ENCODE results near the gene SIPA1L3.
A peak's percentile ranks its signal among the peaks of the same experiment; 100 is the strongest.

Gene SIPA1L3

GRCh38 chr19:38072776-38073750 lies 166.1 kb downstream of the SIPA1L3 start:
- H3K9me3 ChIP-seq (ENCODE audit: control insufficient read depth, low read length), result no peaks in the 10 kb centered on the region
- no peaks in the 10 kb centered on the region for H3K36me3 ChIP-seq (ENCODE audit: control insufficient read depth, insufficient read depth, low read length)
- H3K27ac ChIP-seq (ENCODE audit: low read depth, low read length, severe bottlenecking), result no peak overlapping the region
- H3K4me3 ChIP-seq (ENCODE audit: extremely low read depth, insufficient read depth, low read length, poor library complexity, severe bottlenecking), result no peak overlapping the region
- peaks cover 3% of the 10 kb centered on the region for H3K4me1 ChIP-seq (ENCODE audit: control insufficient read depth, insufficient read depth, low read length, poor library complexity, severe bottlenecking)
- 92 to 95% methylated on average over 12 to 16 of the region's 18 CpGs for WGBS, 2 experiments (ENCODE audit: insufficient coverage in 2 of 2)

- 78 to 81% methylated on average over 11 to 12 of the region's 16 CpGs for WGBS, 2 experiments (ENCODE audit: insufficient coverage in 2 of 2)
- Histone ChIP-seq H3K36me3 (ENCODE audit: control insufficient read depth, insufficient read depth, low read length) (no peaks in the 10 kb centered on the region), H3K4me3 (ENCODE audit: extremely low read depth, insufficient read depth, low read length, poor library complexity, severe bottlenecking) (no peak overlapping the region), H3K4me1 (ENCODE audit: control insufficient read depth, insufficient read depth, low read length, poor library complexity, severe bottlenecking) (peaks cover 3% of the 10 kb centered on the region), H3K27ac (ENCODE audit: low read depth, low read length, severe bottlenecking) (peak overlapping the region; percentile 49), H3K9me3 (ENCODE audit: control insufficient read depth, low read length) (no peaks in the 10 kb centered on the region)
These were observed 167.1 kb downstream of the SIPA1L3 start for GRCh38 chr19:38073841-38074685.

- Histone ChIP-seq H3K4me3 (ENCODE audit: extremely low read depth, insufficient read depth, low read length, poor library complexity, severe bottlenecking) (no peak overlapping the region), H3K9me3 (ENCODE audit: control insufficient read depth, low read length) (no peaks in the 10 kb centered on the region), H3K27ac (ENCODE audit: low read depth, low read length, severe bottlenecking) (no peak overlapping the region), H3K4me1 (ENCODE audit: control insufficient read depth, insufficient read depth, low read length, poor library complexity, severe bottlenecking) (peaks cover 7% of the 10 kb centered on the region), H3K36me3 (ENCODE audit: control insufficient read depth, insufficient read depth, low read length) (no peaks in the 10 kb centered on the region)
- WGBS, 2 experiments (ENCODE audit: insufficient coverage in 2 of 2), result 91 to 95% methylated on average over 9 to 10 of the region's 10 CpGs
These were observed 169.3 kb downstream of the SIPA1L3 start for GRCh38 chr19:38076337-38076736.

- H3K4me3 ChIP-seq (ENCODE audit: extremely low read depth, insufficient read depth, low read length, poor library complexity, severe bottlenecking), result no peak overlapping the region
- H3K4me1 ChIP-seq (ENCODE audit: control insufficient read depth, insufficient read depth, low read length, poor library complexity, severe bottlenecking), result peaks cover 7% of the 10 kb centered on the region
- WGBS, 2 experiments (ENCODE audit: insufficient coverage in 2 of 2), result 96% methylated on average over 8 to 11 of the region's 15 CpGs
- H3K36me3 ChIP-seq (ENCODE audit: control insufficient read depth, insufficient read depth, low read length), result peaks cover 17% of the 10 kb centered on the region
- H3K27ac ChIP-seq (ENCODE audit: low read depth, low read length, severe bottlenecking), result no peak overlapping the region
- no peaks in the 10 kb centered on the region for H3K9me3 ChIP-seq (ENCODE audit: control insufficient read depth, low read length)
These were observed 171.4 kb downstream of the SIPA1L3 start for GRCh38 chr19:38078302-38078930.

GRCh38 chr19:38079926-38080380 lies 172.9 kb downstream of the SIPA1L3 start:
- H3K9me3 ChIP-seq (ENCODE audit: control insufficient read depth, low read length), result no peaks in the 10 kb centered on the region
- no peak overlapping the region for H3K4me3 ChIP-seq (ENCODE audit: extremely low read depth, insufficient read depth, low read length, poor library complexity, severe bottlenecking)
- H3K27ac ChIP-seq (ENCODE audit: low read depth, low read length, severe bottlenecking), result no peak overlapping the region
- 70 to 83% methylated on average over 1 of the region's 1 CpG for WGBS, 2 experiments (ENCODE audit: insufficient coverage in 2 of 2)
- peaks cover 7% of the 10 kb centered on the region for H3K4me1 ChIP-seq (ENCODE audit: control insufficient read depth, insufficient read depth, low read length, poor library complexity, severe bottlenecking)
- peaks cover 22% of the 10 kb centered on the region for H3K36me3 ChIP-seq (ENCODE audit: control insufficient read depth, insufficient read depth, low read length)

GRCh38 chr19:38081547-38082255 lies 174.7 kb downstream of the SIPA1L3 start:
- 98 to 99% methylated on average over 37 to 51 of the region's 51 CpGs for WGBS, 2 experiments (ENCODE audit: insufficient coverage in 2 of 2)
- H3K4me1 ChIP-seq (ENCODE audit: control insufficient read depth, insufficient read depth, low read length, poor library complexity, severe bottlenecking), result peaks cover 7% of the 10 kb centered on the region

GRCh38 chr19:38082256-38083118 lies 175.5 kb downstream of the SIPA1L3 start:
- WGBS, 2 experiments (ENCODE audit: insufficient coverage in 2 of 2), result 96 to 98% methylated on average over 73 to 78 of the region's 78 CpGs
- Histone ChIP-seq H3K4me1 (ENCODE audit: control insufficient read depth, insufficient read depth, low read length, poor library complexity, severe bottlenecking) (peaks cover 7% of the 10 kb centered on the region), H3K27ac (ENCODE audit: low read depth, low read length, severe bottlenecking) (no peak overlapping the region), H3K9me3 (ENCODE audit: control insufficient read depth, low read length) (no peaks in the 10 kb centered on the region), H3K36me3 (ENCODE audit: control insufficient read depth, insufficient read depth, low read length) (peaks cover 22% of the 10 kb centered on the region), H3K4me3 (ENCODE audit: extremely low read depth, insufficient read depth, low read length, poor library complexity, severe bottlenecking) (no peak overlapping the region)

More at GRCh38 chr19:38081547-38082255, 174.7 kb downstream of the SIPA1L3 start:
- Histone ChIP-seq H3K9me3 (ENCODE audit: control insufficient read depth, low read length) (no peaks in the 10 kb centered on the region), H3K36me3 (ENCODE audit: control insufficient read depth, insufficient read depth, low read length) (peaks cover 22% of the 10 kb centered on the region), H3K4me3 (ENCODE audit: extremely low read depth, insufficient read depth, low read length, poor library complexity, severe bottlenecking) (no peak overlapping the region), H3K27ac (ENCODE audit: low read depth, low read length, severe bottlenecking) (no peak overlapping the region)

- 94 to 96% methylated on average over 5 of the region's 7 CpGs for WGBS, 2 experiments (ENCODE audit: insufficient coverage in 2 of 2)
- H3K36me3 ChIP-seq (ENCODE audit: control insufficient read depth, insufficient read depth, low read length), result peaks cover 22% of the 10 kb centered on the region
- H3K27ac ChIP-seq (ENCODE audit: low read depth, low read length, severe bottlenecking), result no peak overlapping the region
- no peak overlapping the region for H3K4me3 ChIP-seq (ENCODE audit: extremely low read depth, insufficient read depth, low read length, poor library complexity, severe bottlenecking)
- H3K9me3 ChIP-seq (ENCODE audit: control insufficient read depth, low read length), result no peaks in the 10 kb centered on the region
- peaks cover 7% of the 10 kb centered on the region for H3K4me1 ChIP-seq (ENCODE audit: control insufficient read depth, insufficient read depth, low read length, poor library complexity, severe bottlenecking)
These were observed 177.2 kb downstream of the SIPA1L3 start for GRCh38 chr19:38084196-38084595.

GRCh38 chr19:38089440-38089839 lies 182.4 kb downstream of the SIPA1L3 start:
- WGBS, 2 experiments (ENCODE audit: insufficient coverage in 2 of 2), result 90 to 100% methylated on average over 1 of the region's 1 CpG
- Histone ChIP-seq H3K4me3 (ENCODE audit: extremely low read depth, insufficient read depth, low read length, poor library complexity, severe bottlenecking) (no peak overlapping the region), H3K9me3 (ENCODE audit: control insufficient read depth, low read length) (no peaks in the 10 kb centered on the region), H3K36me3 (ENCODE audit: control insufficient read depth, insufficient read depth, low read length) (no peaks in the 10 kb centered on the region), H3K4me1 (ENCODE audit: control insufficient read depth, insufficient read depth, low read length, poor library complexity, severe bottlenecking) (no peaks in the 10 kb centered on the region), H3K27ac (ENCODE audit: low read depth, low read length, severe bottlenecking) (no peak overlapping the region)
